Stimulated activated naive CD4-positive, alpha-beta T cell treated with Interleukin-2 at 50 U/mL for 16 hours (primary cell): Measurements from ENCODE around the gene FREY1.

Experiments
- DNase-seq: peaks from one replicate; lab custom pipeline; 2025; lab: John Stamatoyannopoulos, UW

Gene FREY1

DNA sequence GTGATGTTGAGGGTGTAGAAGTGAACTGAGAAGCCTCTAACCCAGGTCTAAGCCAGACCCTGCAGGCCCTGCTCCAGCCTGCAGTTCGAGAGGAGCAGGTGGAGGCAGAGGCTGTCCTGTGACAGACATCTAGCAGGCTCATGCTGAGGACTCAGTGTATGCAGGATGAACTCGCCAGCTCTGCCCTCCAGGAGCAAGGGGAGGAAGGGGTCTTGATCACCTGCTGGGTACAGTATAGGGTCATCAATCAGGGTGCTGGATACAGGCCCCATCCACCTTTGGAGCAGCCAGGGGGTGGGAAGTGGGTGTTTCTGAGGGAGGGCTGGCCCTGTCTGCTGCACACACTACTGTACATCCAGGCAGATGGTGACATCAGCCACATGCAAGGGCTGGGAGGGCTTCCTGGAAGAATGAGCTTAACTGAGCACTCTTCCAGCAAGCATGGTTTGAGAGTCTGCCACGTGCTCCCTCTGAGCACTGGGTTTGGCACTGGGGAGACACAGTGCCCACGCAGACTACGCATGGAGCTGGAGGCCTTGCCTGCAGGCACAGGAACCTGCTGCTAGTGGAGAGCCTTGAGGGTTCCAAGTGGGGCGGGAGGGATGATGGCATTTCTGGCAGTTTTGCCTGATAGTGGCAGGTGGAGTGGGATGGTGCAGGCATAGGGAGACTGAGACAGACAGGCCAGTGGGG is 12.4 kb downstream of the FREY1 start:
- no peak for DNase-seq

GRCh38 chr11:45892856-45893255 is 14.2 kb downstream of the FREY1 start:
- DNase-seq, result no peak

DNA sequence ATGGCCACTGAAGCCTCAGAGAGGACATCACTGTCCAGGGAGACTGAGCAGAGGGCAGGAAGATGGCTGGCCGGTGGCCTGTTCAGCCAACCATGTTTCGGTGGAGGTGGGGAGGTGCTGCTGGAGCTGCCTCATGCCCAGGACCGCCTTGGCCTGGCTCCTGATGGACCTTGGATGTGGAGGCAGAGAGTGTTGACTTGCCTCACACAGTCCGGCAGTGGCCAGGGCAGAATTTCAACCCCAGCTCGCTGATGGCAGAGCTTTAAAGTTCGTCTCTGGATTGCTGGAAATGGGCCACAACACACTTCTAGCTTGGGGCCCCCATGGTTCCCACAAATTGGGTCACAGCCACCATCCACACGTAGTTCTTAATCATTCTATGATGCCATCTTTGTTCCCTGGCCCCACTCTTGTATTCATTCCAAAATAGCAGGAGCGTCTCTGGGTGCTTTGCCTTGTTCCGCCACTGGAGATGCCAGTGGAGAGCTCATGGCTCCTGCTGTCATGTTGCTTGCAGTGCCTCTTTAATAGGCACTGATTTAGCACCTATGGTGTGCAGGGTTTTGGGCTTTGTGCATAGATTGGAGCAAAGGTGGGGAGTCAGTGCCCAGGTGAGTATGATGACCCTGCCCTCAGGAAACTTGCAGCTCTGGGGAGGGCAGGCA is 16.1 kb downstream of the FREY1 start:
- no peak for DNase-seq

- no peak for DNase-seq
These were observed 17.1 kb downstream of the FREY1 start for GRCh38 chr11:45889966-45890365.

DNA sequence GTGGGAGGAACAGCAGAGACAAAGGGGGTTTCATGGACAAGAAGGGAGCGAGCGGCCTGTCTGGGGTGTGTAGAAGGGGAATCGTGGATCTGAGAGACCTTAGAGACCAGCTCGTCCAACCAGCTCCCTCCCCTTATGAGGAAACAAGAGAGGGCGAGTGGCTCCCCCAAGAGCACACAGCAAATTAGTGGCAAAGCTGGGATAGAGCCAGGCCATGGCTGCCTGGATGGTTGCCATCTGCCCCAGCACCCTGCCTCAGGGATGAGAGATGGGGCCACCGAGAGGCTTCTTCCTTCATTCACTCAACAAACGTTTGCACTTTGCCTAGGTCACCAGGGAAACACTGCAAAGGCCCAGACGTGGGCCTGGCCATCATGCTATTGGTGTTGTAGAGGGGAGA is 17.5 kb downstream of the FREY1 start:
- DNase-seq, result no peak

- DNase-seq, result no peak
These were observed 19.5 kb downstream of the FREY1 start for GRCh38 chr11:45887587-45887986.

- DNase-seq, result no peak
These were observed 20.1 kb downstream of the FREY1 start for GRCh38 chr11:45886816-45887520.

DNA sequence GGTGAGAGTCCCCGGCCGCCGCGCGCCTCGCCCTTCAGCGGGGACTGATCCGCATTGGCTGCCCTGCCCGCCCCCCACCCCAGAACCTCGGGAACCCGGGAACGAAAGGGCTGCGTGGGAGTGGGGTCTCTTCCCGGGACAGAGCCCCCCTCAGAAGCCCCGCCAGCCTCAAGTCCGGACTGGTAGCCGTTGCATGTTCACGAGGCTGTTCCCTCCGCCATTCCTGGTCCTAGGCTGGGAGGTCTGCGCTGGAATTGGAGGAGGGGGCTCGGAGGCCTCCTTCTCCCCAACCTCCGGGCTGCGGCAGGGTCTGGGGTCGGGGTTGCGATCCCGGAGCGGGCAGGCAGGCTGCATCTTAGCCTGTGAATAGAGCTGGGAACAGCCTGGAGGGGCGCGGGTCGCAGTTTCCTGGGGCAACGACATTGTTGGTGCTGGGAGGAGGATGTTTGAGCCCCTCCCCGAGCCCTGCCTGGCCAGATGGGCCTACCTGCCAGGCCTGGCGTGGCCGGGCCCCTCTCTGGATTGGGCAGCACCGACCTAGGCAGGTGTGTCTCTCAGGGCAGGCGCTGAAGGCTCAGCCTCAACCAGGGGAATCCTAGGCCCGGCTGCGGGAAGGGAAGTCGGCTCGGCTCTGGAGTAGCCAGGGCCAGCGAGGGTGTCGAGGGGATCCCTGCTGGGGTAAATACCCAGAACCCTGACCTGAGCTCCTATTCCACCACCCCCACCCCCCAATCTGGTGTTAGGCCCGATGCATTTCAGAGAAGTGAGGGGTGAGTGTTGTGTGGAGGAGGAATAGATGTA is 20.9 kb downstream of the FREY1 start:
- no peak for DNase-seq

- peak; percentile 42 for DNase-seq
These were observed 21.7 kb downstream of the FREY1 start, which contains the start of gene MAPK8IP1 for GRCh38 chr11:45885274-45885920. TSS of gene MAPK8IP1 (plus strand) at chr11:45885651. CDS start at chr11:45885821, 170 bp downstream.

GRCh38 chr11:45884596-45885185 is 22.4 kb downstream of the FREY1 start:
- DNase-seq, result no peak

GRCh38 chr11:45881708-45882368 is 25.2 kb downstream of the FREY1 start:
- no peak for DNase-seq

- no peak for DNase-seq
These were observed 26.1 kb downstream of the FREY1 start for GRCh38 chr11:45880772-45881570.

DNA sequence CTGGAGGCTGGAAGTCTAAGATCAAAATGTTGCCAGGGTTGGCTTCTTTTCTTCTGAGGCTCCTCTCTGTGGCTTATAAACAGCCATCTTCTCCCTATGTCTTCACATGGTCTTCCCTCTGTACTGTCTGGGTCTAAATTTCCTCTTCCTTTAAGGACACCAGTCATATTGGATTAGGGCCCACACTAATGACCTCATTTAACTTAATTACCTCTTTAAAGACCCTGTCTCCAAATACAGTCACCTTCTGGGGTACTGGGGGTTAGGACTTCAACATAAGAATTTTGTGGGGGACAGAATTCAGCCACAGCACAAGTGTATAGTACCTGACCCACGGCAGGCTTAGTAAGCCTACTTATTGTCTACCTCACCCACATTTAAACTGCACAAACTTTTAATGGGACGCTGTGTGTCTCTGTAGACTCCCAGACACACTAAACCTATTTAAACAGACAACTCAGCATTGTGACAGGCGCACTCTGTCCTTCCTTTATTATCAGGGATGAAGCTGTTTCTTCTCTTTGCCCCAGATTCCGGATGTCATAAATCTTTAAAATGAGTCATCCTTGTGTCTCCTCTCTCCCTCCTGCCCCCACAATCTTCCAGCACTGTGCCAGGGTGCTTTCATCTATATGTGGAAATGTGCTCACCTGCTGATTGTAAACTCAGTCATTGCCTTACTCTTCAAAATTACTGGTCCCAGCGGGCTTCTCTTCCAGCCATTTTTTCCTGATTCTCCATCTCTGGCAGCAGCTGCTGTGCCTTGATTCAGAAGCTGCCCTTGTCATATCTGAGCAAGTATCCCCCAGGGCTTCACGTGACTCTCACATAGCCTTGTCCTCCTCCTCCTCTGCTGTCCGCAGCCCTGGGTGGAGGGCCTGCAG is 27.0 kb downstream of the FREY1 start:
- DNase-seq, result no peak

- DNase-seq, result no peak
These were observed 29.2 kb downstream of the FREY1 start for GRCh38 chr11:45877845-45878244.

DNA sequence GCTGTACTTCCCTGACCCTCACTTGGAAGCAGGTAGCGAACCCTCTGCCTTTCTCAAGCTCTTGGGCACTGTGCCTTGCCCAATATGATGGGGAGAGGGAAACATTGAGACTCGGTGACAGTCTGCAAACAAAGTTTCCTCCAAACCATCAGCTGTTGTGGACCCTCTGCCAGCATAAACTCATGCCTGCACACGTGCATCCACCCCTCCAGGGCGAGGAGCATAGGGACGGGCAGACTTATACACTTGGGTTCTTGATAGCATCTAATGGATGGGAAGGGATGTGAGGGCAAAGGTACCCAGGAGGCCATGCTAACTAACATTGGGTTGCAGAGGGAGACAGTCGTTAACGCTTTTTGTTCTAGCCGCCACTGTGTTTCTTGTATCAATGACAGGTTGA is 29.9 kb downstream of the FREY1 start:
- DNase-seq, result no peak

GRCh38 chr11:45876401-45876800 is 30.7 kb downstream of the FREY1 start:
- DNase-seq, result no peak

- DNase-seq, result no peak
These were observed 34.3 kb downstream of the FREY1 start for GRCh38 chr11:45872651-45873356.

- DNase-seq, result no peak
These were observed 35.4 kb downstream of the FREY1 start for GRCh38 chr11:45871638-45872037.
